ENCODE results near the gene NEUROG2.
"Not testable (repeated sequence)": the region's sequence is repeated elsewhere in the genome, so short reads cannot be mapped to it uniquely, and the experiment has no call there.

NEUROG2 gene

GRCh38 chr4:112520598-112521122 is 4.7 kb upstream of the NEUROG2 start:
- no peak for DNase-seq

GRCh38 chr4:112519689-112520597 is 4.0 kb upstream of the NEUROG2 start:
- DNase-seq = no peak

GRCh38 chr4:112518675-112519074 is 2.7 kb upstream of the NEUROG2 start:
- no peak for DNase-seq

- no peak for DNase-seq
Measured at GRCh38 chr4:112517911-112518310, 1.9 kb upstream of the NEUROG2 start.

GRCh38 chr4:112517067-112517634 is 1.2 kb upstream of the NEUROG2 start:
- no peak for DNase-seq

- DNase-seq = no peak
Measured at GRCh38 chr4:112516471-112517066, 589 bp upstream of the NEUROG2 start.

GRCh38 chr4:112515198-112516065 is 548 bp downstream of the NEUROG2 start:
- DNase-seq = peak in 1 of 2 experiments; percentile 19

- DNase-seq = no peak
Measured at GRCh38 chr4:112514647-112515197, 1.3 kb downstream of the NEUROG2 start.

GRCh38 chr4:112513971-112514646 is 1.9 kb downstream of the NEUROG2 start:
- DNase-seq = no peak

- DNase-seq = no peak
Measured at GRCh38 chr4:112511803-112512118, 4.2 kb downstream of the NEUROG2 start.

GRCh38 chr4:112511093-112511802 is 4.7 kb downstream of the NEUROG2 start:
- no peak for DNase-seq

GRCh38 chr4:112510291-112511092 is 5.5 kb downstream of the NEUROG2 start:
- no peak for DNase-seq

GRCh38 chr4:112509243-112510141 is 6.5 kb downstream of the NEUROG2 start:
- DNase-seq = no peak

GRCh38 chr4:112508356-112508755 is 7.6 kb downstream of the NEUROG2 start:
- no peak for DNase-seq

- DNase-seq = no peak
Measured at GRCh38 chr4:112504807-112505206, 11.2 kb downstream of the NEUROG2 start.

- no peak for DNase-seq
Measured at GRCh38 chr4:112502871-112503270, 13.1 kb downstream of the NEUROG2 start.

GRCh38 chr4:112492321-112492720 is 23.7 kb downstream of the NEUROG2 start:
- no peak for DNase-seq

GRCh38 chr4:112490808-112491207 is 25.2 kb downstream of the NEUROG2 start:
- not testable (repeated sequence) for DNase-seq

GRCh38 chr4:112485930-112486329 is 30.1 kb downstream of the NEUROG2 start:
- DNase-seq = no peak

Measured in activated CD4-positive, alpha-beta T cell treated with anti-CD3 and anti-CD28 coated beads, Interleukin-2, amount 50 U/mL, for 4 hours (primary cell).